ENCODE measurements around the gene IL17F. TPM values are rescaled to one million over a fixed set of nuclear protein-coding genes. Genes with fewer than 3 reads are reported as not detected.

The IL17F gene
- polyA plus RNA-seq, 1 donor (not counting 4 experiments of a cell fraction or from before 2014, with no cell fraction given): not detected

DNA sequence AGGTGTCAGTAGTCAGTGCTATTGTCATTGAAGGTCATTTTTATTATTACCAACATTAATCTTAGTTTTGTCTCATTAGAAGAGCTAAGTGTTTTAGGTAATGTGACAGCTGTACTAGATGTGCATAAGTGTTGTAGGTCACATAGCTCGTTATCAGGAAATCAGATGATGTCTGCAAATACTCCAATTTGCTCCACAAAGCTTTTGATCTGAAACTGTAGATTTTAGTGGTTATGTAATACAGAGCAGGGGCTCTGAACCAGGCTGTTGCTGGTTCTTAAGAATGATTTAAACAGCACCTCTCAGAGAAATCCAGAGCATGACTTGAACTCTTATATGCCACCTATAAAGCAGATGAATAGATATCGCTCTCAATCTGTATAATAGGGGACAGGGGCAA, 2.5 kb downstream of the IL17F start:
- no peaks in the 10 kb centered on the region for H3K9me3 ChIP-seq (ENCODE audit: control insufficient read depth, low read depth, low read length)
- no peak for TF ChIP-seq EZH2 (IDR thresholded peaks at IDR 0.05; ENCODE audit: low read length)
- TF ChIP-seq, protein P1, sequence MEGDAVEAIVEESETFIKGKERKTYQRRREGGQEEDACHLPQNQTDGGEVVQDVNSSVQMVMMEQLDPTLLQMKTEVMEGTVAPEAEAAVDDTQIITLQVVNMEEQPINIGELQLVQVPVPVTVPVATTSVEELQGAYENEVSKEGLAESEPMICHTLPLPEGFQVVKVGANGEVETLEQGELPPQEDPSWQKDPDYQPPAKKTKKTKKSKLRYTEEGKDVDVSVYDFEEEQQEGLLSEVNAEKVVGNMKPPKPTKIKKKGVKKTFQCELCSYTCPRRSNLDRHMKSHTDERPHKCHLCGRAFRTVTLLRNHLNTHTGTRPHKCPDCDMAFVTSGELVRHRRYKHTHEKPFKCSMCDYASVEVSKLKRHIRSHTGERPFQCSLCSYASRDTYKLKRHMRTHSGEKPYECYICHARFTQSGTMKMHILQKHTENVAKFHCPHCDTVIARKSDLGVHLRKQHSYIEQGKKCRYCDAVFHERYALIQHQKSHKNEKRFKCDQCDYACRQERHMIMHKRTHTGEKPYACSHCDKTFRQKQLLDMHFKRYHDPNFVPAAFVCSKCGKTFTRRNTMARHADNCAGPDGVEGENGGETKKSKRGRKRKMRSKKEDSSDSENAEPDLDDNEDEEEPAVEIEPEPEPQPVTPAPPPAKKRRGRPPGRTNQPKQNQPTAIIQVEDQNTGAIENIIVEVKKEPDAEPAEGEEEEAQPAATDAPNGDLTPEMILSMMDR (optimal IDR thresholded peaks at IDR 0.05 in 1 of 3, IDR thresholded peaks at IDR 0.05 in 1 of 3, conservative IDR thresholded peaks at IDR 0.05 in 1 of 3; ENCODE audit: extremely low read depth in 1 of 3, insufficient read depth in 2 of 3, low read length in 3 of 3): no peak
- no peaks in the 10 kb centered on the region for H3K4me1 ChIP-seq (ENCODE audit: control insufficient read depth, extremely low read depth, insufficient read depth, low read length)
- H3K9me1 ChIP-seq (ENCODE audit: control insufficient read depth, extremely low read depth, insufficient read depth, low read length): no peaks in the 10 kb centered on the region
- H3K9ac ChIP-seq (ENCODE audit: control insufficient read depth, extremely low read depth, insufficient read depth, low read length): no peak overlapping the region
- H3K4me3 ChIP-seq (ENCODE audit: control insufficient read depth in 2 of 3, extremely low read depth in 1 of 3, insufficient read depth in 2 of 3, low read depth in 1 of 3, low read length in 3 of 3): no peak overlapping the region
- H3K27me3 ChIP-seq (ENCODE audit: control insufficient read depth, extremely low read depth, insufficient read depth, low read length): no peaks in the 10 kb centered on the region
- H3K36me3 ChIP-seq (ENCODE audit: control insufficient read depth in 2 of 2, extremely low read depth in 1 of 2, insufficient read depth in 2 of 2, low read length in 2 of 2): no peaks in the 10 kb centered on the region
- FAIRE-seq (no peak), DNase-seq (ENCODE audit: low read depth, low spot score) (no peak)
- dilution Hi-C loops (cut with MboI; ENCODE audit: extremely low pct_ligation_motif_present, low sequenced_read_pairs): no loop called here
- H3K27ac ChIP-seq (ENCODE audit: control insufficient read depth, insufficient read depth, low read length): no peak overlapping the region
- no peaks in the 10 kb centered on the region for H4K20me1 ChIP-seq (ENCODE audit: control insufficient read depth, extremely low read depth, insufficient read depth, low read length)
- H3K4me2 ChIP-seq (ENCODE audit: control insufficient read depth, extremely low read depth, insufficient read depth, low read depth, low read length): no peak overlapping the region
- H2AFZ ChIP-seq (ENCODE audit: control insufficient read depth, low read length): no peak overlapping the region
- no peaks in the 10 kb centered on the region for H3K79me2 ChIP-seq (ENCODE audit: control insufficient read depth, insufficient read depth, low read length)

DNA sequence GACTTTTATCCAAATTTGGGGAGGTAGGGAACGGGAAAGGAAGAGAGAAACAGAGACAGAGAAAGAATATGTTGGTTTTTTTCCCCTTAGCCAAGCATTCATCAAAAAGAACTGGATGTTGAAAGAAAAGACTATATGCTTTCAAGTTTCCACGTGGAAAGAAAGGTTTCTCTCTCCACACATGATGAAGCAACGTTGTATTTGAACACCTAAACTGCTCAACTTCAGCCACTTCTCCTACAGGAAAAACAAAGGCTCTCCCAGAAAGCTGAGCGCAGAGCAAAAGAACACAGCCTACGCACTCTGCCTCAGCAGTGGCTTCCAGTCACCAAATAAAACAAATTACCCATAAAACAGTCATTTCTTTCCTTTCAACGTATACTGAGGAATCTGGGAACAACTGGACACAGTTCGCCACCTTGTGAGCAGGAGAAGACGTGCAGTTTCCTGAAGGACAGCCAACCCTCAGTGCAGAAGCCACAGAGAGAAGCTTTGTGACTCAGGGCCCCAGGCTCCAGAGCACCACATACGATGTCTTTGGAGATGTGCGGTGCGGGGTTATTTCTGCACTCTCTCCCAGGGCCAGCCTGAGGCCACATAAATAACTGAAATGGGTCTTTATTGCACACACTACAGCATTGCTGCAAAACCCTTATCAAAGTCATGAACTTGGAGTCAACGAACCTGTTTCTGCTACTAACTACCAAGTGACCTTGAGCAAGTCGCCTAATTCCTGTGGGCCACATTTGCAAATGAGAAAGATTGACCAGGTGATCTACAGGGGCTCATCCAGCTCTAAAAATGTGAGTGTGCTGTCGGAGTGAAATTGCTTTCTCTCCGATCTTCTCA, 10.1 kb downstream of the IL17F start:
- no peaks in the 10 kb centered on the region for H4K20me1 ChIP-seq (ENCODE audit: control insufficient read depth, extremely low read depth, insufficient read depth, low read length)
- no peaks in the 10 kb centered on the region for H3K79me2 ChIP-seq (ENCODE audit: control insufficient read depth, insufficient read depth, low read length)
- H3K27ac ChIP-seq (ENCODE audit: control insufficient read depth, insufficient read depth, low read length): no peak overlapping the region
- dilution Hi-C loops (cut with MboI; ENCODE audit: extremely low pct_ligation_motif_present, low sequenced_read_pairs): no loop called here
- peaks cover 3% of the 10 kb centered on the region for H3K27me3 ChIP-seq (ENCODE audit: control insufficient read depth, extremely low read depth, insufficient read depth, low read length)
- no peaks in the 10 kb centered on the region for H3K36me3 ChIP-seq (ENCODE audit: control insufficient read depth in 2 of 2, extremely low read depth in 1 of 2, insufficient read depth in 2 of 2, low read length in 2 of 2)
- peak overlapping the region; percentile 41 for H2AFZ ChIP-seq (ENCODE audit: control insufficient read depth, low read length)
- TF ChIP-seq, protein P1 (optimal IDR thresholded peaks at IDR 0.05 in 1 of 3, IDR thresholded peaks at IDR 0.05 in 1 of 3, conservative IDR thresholded peaks at IDR 0.05 in 1 of 3; ENCODE audit: extremely low read depth in 1 of 3, insufficient read depth in 2 of 3, low read length in 3 of 3): peak; percentile 64 to 84 (median 78)
- no peak for TF ChIP-seq EZH2 (IDR thresholded peaks at IDR 0.05; ENCODE audit: low read length)
- peak; percentile 85 for FAIRE-seq
- H3K4me3 ChIP-seq (ENCODE audit: control insufficient read depth in 2 of 3, extremely low read depth in 1 of 3, insufficient read depth in 2 of 3, low read depth in 1 of 3, low read length in 3 of 3): no peak overlapping the region
- no peaks in the 10 kb centered on the region for H3K9me1 ChIP-seq (ENCODE audit: control insufficient read depth, extremely low read depth, insufficient read depth, low read length)
- H3K4me2 ChIP-seq (ENCODE audit: control insufficient read depth, extremely low read depth, insufficient read depth, low read depth, low read length): no peak overlapping the region
- no peak overlapping the region for H3K9ac ChIP-seq (ENCODE audit: control insufficient read depth, extremely low read depth, insufficient read depth, low read length)
- peak; percentile 13 for DNase-seq (ENCODE audit: low read depth, low spot score)
- H3K9me3 ChIP-seq (ENCODE audit: control insufficient read depth, low read depth, low read length): no peaks in the 10 kb centered on the region
- H3K4me1 ChIP-seq (ENCODE audit: control insufficient read depth, extremely low read depth, insufficient read depth, low read length): no peaks in the 10 kb centered on the region
